ENCODE results near the gene KLHL22.

DNA sequence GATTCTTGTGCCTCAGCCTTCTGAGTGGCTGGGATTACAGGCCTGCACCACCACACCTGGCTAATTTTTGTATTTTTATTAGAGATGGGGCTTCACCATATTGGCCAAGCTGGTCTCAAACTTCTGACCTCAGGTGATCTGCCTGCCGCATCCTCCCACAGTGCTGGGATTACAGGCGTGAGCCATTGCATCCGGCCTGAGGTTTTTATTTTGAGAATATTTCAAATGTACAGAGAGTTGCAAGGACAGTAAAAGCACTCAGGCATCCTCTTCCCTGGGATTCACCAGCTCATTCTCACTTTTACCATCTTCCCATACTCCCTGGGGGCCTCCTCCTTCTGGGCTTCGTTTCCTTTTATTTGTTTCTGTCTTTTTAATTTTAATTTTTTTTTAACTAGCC is 24.0 kb upstream of the KLHL22 start:
- TF ChIP-seq POLR2A (IDR thresholded peaks at IDR 0.05; ENCODE audit: low read depth, low read length) (no peak), POLR2AphosphoS5 (IDR thresholded peaks at IDR 0.05; ENCODE audit: low read depth, low read length) (no peak)

Data from GM12892 (cell line).